Stomach (tissue), 9 donors: ENCODE data around the gene DYSF. TPM values are rescaled to one million over a fixed set of nuclear protein-coding genes. Genes with fewer than 3 reads are reported as not detected.

Experiments used
- DNase-seq, 2 donors: peaks; one replicate each; pipeline versions ENCODE4 v3.0.0 to v3.0.0-alpha.2; 2013 to 2019
- H3K27ac ChIP-seq, 5 donors: fragments of 200-600 bp in 4 of 5; sonication (generic) in 4 of 5; one replicate each; pipeline ENCODE4 v1.5.1; 2013 to 2019; ENCODE audit warnings: mild to moderate bottlenecking in 1 of 5, moderate library complexity in 1 of 5
- H3K27me3 ChIP-seq, 3 donors: fragments of 200-600 bp; sonication (generic); one replicate each; pipeline ENCODE4 v1.5.1; 2017 to 2019; ENCODE audit warnings: mixed run types in 1 of 3
- H3K36me3 ChIP-seq, 4 donors: fragments of 200-600 bp; sonication (generic); 1 replicate in 3 of 4; 2 replicates in 1 of 4; pipeline ENCODE4 v1.5.1; 2016 to 2019
- H3K4me1 ChIP-seq, 4 donors: fragments of 200-600 bp; sonication (generic); one replicate each; pipeline ENCODE4 v1.5.1; 2016 to 2019
- H3K4me3 ChIP-seq, 4 donors: fragments of 200-600 bp; sonication (generic) in 3 of 4; one replicate each; pipeline ENCODE4 v1.5.1; 2016 to 2019; ENCODE audit warnings: mild to moderate bottlenecking in 1 of 4
- H3K9me3 ChIP-seq, 4 donors: fragments of 200-600 bp; sonication (generic); one replicate each; pipeline ENCODE4 v1.5.1; 2016 to 2019
- CTCF ChIP-seq, 7 experiments: fragments of 450-650 bp in 4 of 7; fragments of 200-600 bp in 3 of 7; sonication (generic) in 3 of 7; IDR thresholded peaks; one replicate each; pipeline ENCODE4 v1.5.1; 2016 to 2019; ENCODE audit warnings: antibody characterized with exemption in 7 of 7, control low read depth in 2 of 7, mild to moderate bottlenecking in 1 of 7
- EP300 ChIP-seq: sonication (generic); formaldehyde crosslinking; IDR thresholded peaks from one replicate; pipeline ENCODE4 v1.6.1; 2017; ENCODE audit warnings: antibody characterized with exemption
- POLR2A ChIP-seq, 4 donors: fragments of 450-650 bp; IDR thresholded peaks; one replicate each; pipeline ENCODE4 v1.6.1; 2016; ENCODE audit warnings: antibody characterized with exemption in 4 of 4, control low read depth in 2 of 4, mild to moderate bottlenecking in 1 of 4, moderate library complexity in 1 of 4
- POLR2AphosphoS5 ChIP-seq, 3 donors: sonication (generic); formaldehyde crosslinking; IDR thresholded peaks; one replicate each; pipeline ENCODE4 v1.6.1; 2016; ENCODE audit warnings: antibody characterized with exemption in 3 of 3
- WGBS, 5 donors: extraction: QIAGEN DNeasy Blood & Tissue Kit in 3 of 5; methylation state at CpG; one replicate each; pipeline versions ENCODE4 v1.1.5 to v1.1.7; 2013 to 2018; 5-methylcytosine and 5-hydroxymethylcytosine counted together
- intact Hi-C: fragments of 100-400 bp; cut with DNase I; formaldehyde crosslinking; loops from one replicate; pipeline ENCODE4 v1.15.1; 2023; ENCODE audit warnings: low total_unique reads
- polyA plus RNA-seq, 3 donors: library from polyadenylated mRNA; stranded (reverse); fragments of 200-250 nt; gene quantifications; one replicate each; pipeline ENCODE4 v1.2.3, GENCODE V29; 2013
- total RNA-seq, 5 donors: library from RNA; depleted of rRNA; stranded (reverse); fragments of >200 nt; gene quantifications; one replicate each; pipeline versions ENCODE4 v1.1.0 to v1.2.3, GENCODE V29; 2014 to 2016
- donor health status: healthy with polysubstance abuse.
- donor health status: Bipolar disorder and iron deficiency.
- donor health status: healthy.

Gene DYSF
- total and polyA plus RNA-seq, 8 donors, result 2.1 to 13.4 (median 6.1) TPM

- WGBS, 5 donors, result 85 to 93% (median 87%) methylated on average over 15 to 17 of the region's 17 CpGs
- H3K27me3 ChIP-seq, result no peaks in the 10 kb centered on the region
- no peak overlapping the region for H3K4me3 ChIP-seq
- no peaks in the 10 kb centered on the region for H3K9me3 ChIP-seq
- TF ChIP-seq POLR2A (IDR thresholded peaks at IDR 0.05), result no peak
- TF ChIP-seq POLR2AphosphoS5 (IDR thresholded peaks at IDR 0.05), result no peak
- TF ChIP-seq CTCF (IDR thresholded peaks at IDR 0.05), result no peak
- no peak for TF ChIP-seq EP300
- H3K27ac ChIP-seq, result no peak overlapping the region
- no peak for DNase-seq
- H3K4me1 ChIP-seq, result no peaks in the 10 kb centered on the region
- intact Hi-C loops, result no loop called here
- H3K36me3 ChIP-seq, result peaks cover 0 to 67% (median 11%) of the 10 kb centered on the region in 4 donors
These were observed 215.1 kb downstream of the DYSF start for GRCh38 chr2:71668326-71669057.

- intact Hi-C loops, result no loop called here
- no peaks in the 10 kb centered on the region for H3K27me3 ChIP-seq
- TF ChIP-seq POLR2AphosphoS5 (IDR thresholded peaks at IDR 0.05), result no peak
- no peak for TF ChIP-seq EP300
- TF ChIP-seq POLR2A (IDR thresholded peaks at IDR 0.05), result no peak
- TF ChIP-seq CTCF (IDR thresholded peaks at IDR 0.05), result no peak
- DNase-seq, result no peak
- H3K9me3 ChIP-seq, result no peaks in the 10 kb centered on the region
- peaks cover 0 to 65% (median 11%) of the 10 kb centered on the region in 4 donors for H3K36me3 ChIP-seq
- WGBS, 5 donors, result 75 to 85% (median 80%) methylated on average over 9 of the region's 9 CpGs
- H3K4me1 ChIP-seq, result no peaks in the 10 kb centered on the region
- no peak overlapping the region for H3K4me3 ChIP-seq
- no peak overlapping the region for H3K27ac ChIP-seq
These were observed 215.7 kb downstream of the DYSF start for GRCh38 chr2:71669058-71669456.

GRCh38 chr2:71669628-71670429 is 216.5 kb downstream of the DYSF start:
- no peaks in the 10 kb centered on the region for H3K27me3 ChIP-seq
- DNase-seq, result no peak
- no peak overlapping the region for H3K27ac ChIP-seq
- no peak for TF ChIP-seq CTCF (IDR thresholded peaks at IDR 0.05)
- no peak for TF ChIP-seq POLR2A (IDR thresholded peaks at IDR 0.05)
- TF ChIP-seq EP300, result no peak
- TF ChIP-seq POLR2AphosphoS5 (IDR thresholded peaks at IDR 0.05), result no peak
- no peak overlapping the region for H3K4me3 ChIP-seq
- WGBS, 5 donors, result 84 to 95% (median 93%) methylated on average over 8 of the region's 8 CpGs
- peaks cover 0 to 57% (median 11%) of the 10 kb centered on the region in 4 donors for H3K36me3 ChIP-seq
- no peaks in the 10 kb centered on the region for H3K4me1 ChIP-seq
- intact Hi-C loops, result no loop called here
- no peaks in the 10 kb centered on the region for H3K9me3 ChIP-seq

- H3K9me3 ChIP-seq, result no peaks in the 10 kb centered on the region
- no peak for DNase-seq
- no peak for TF ChIP-seq POLR2A (IDR thresholded peaks at IDR 0.05)
- TF ChIP-seq CTCF (IDR thresholded peaks at IDR 0.05), result no peak
- TF ChIP-seq POLR2AphosphoS5 (IDR thresholded peaks at IDR 0.05), result no peak
- TF ChIP-seq EP300, result no peak
These were observed 217.1 kb downstream of the DYSF start for GRCh38 chr2:71670430-71670795.

More at GRCh38 chr2:71670430-71670795, 217.1 kb downstream of the DYSF start:
- 80 to 93% (median 92%) methylated on average over 3 to 4 of the region's 4 CpGs for WGBS, 5 donors
- intact Hi-C loops, result no loop called here
- Histone ChIP-seq H3K27ac (no peak overlapping the region), H3K4me3 (no peak overlapping the region), H3K4me1 (no peaks in the 10 kb centered on the region), H3K27me3 (no peaks in the 10 kb centered on the region), H3K36me3 (peaks cover 0 to 52% (median 11%) of the 10 kb centered on the region in 4 donors)
